DOHH2 (cell line): ENCODE results near the gene TPBGL.

Experiments
- EZH2phosphoT487 ChIP-seq: fragments of 200-600 bp; sonication (generic); IDR thresholded peaks from 2 replicates; pipeline ENCODE4 v1.6.1; 2017; ENCODE audit warnings: borderline replicate concordance, mild to moderate bottlenecking, antibody characterized with exemption, low read length, moderate library complexity, mixed read lengths
- TF ChIP-seq, protein P1 (sequence below): fragments of 200-600 bp; sonication (generic); IDR thresholded peaks from one replicate; pipeline ENCODE4 v1.5.1; 2014; ENCODE audit warnings: antibody characterized with exemption, mild to moderate bottlenecking, low read depth, low read length; ENCODE audit not compliant: poor library complexity, severe bottlenecking

DNA sequence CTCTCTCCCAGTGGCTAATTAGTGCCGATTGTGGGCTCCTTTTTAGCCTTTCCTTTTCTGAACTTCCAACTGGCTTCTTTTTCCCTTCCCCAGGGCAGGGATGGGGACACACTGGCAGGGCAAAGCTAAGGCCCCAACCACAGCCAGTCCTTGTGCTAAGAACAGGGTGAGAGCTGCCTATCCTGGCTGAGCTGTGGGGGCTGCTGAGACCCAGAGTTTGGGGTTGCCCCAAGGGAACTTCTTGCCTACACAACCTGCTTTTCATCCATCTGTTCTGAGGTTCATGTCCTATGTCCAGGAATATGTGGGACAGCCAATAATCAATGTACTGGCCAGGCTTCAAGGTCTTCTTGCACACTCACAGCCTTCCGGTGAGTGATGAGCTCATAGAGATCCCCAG lies 10.0 kb upstream of the TPBGL start:
- TF ChIP-seq, protein P1, sequence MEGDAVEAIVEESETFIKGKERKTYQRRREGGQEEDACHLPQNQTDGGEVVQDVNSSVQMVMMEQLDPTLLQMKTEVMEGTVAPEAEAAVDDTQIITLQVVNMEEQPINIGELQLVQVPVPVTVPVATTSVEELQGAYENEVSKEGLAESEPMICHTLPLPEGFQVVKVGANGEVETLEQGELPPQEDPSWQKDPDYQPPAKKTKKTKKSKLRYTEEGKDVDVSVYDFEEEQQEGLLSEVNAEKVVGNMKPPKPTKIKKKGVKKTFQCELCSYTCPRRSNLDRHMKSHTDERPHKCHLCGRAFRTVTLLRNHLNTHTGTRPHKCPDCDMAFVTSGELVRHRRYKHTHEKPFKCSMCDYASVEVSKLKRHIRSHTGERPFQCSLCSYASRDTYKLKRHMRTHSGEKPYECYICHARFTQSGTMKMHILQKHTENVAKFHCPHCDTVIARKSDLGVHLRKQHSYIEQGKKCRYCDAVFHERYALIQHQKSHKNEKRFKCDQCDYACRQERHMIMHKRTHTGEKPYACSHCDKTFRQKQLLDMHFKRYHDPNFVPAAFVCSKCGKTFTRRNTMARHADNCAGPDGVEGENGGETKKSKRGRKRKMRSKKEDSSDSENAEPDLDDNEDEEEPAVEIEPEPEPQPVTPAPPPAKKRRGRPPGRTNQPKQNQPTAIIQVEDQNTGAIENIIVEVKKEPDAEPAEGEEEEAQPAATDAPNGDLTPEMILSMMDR, result no peak
- no peak for TF ChIP-seq EZH2phosphoT487
